ENCODE measurements around the gene ZNF181.
A peak's percentile ranks its signal among the peaks of the same experiment; 100 is the strongest.

The ZNF181 gene

GRCh38 chr19:34757441-34757840 lies 23.4 kb downstream of the ZNF181 start:
- H3K4me3 ChIP-seq (ENCODE audit: low read length) = no peak overlapping the region
- DNase-seq (ENCODE audit: low read depth) = no peak
- no peak for TF ChIP-seq CTCF (conservative IDR thresholded peaks at IDR 0.05; ENCODE audit: low read length)

GRCh38 chr19:34759218-34759917 lies 25.3 kb downstream of the ZNF181 start:
- no peak for TF ChIP-seq CTCF (conservative IDR thresholded peaks at IDR 0.05; ENCODE audit: low read length)
- no peak overlapping the region for H3K4me3 ChIP-seq (ENCODE audit: low read length)
- DNase-seq (ENCODE audit: low read depth) = no peak

GRCh38 chr19:34766386-34766785 lies 32.3 kb downstream of the ZNF181 start:
- DNase-seq (ENCODE audit: low read depth) = no peak

GRCh38 chr19:34767951-34768350 lies 33.9 kb downstream of the ZNF181 start:
- TF ChIP-seq CTCF (conservative IDR thresholded peaks at IDR 0.05; ENCODE audit: low read length) = no peak
- no peak for DNase-seq (ENCODE audit: low read depth)
- no peak overlapping the region for H3K4me3 ChIP-seq (ENCODE audit: low read length)

More at GRCh38 chr19:34766386-34766785, 32.3 kb downstream of the ZNF181 start:
- TF ChIP-seq CTCF (conservative IDR thresholded peaks at IDR 0.05; ENCODE audit: low read length) = no peak
- H3K4me3 ChIP-seq (ENCODE audit: low read length) = no peak overlapping the region

GRCh38 chr19:34772697-34773554 lies 38.9 kb downstream of the ZNF181 start, which contains the start of gene ZNF599:
Gene ZNF599, minus strand, starts transcription at chr19:34773215. Its CDS starts 374 bp downstream, at chr19:34772841.
- peak within 1 kb of the TSS; percentile 88 for H3K4me3 ChIP-seq (ENCODE audit: low read length)
- DNase-seq (ENCODE audit: low read depth) = peak; percentile 84
- no peak for TF ChIP-seq CTCF (conservative IDR thresholded peaks at IDR 0.05; ENCODE audit: low read length)

- H3K4me3 ChIP-seq (ENCODE audit: low read length) = peak overlapping the region; percentile 88
These were observed 39.5 kb downstream of the ZNF181 start for GRCh38 chr19:34773555-34773864.

More at GRCh38 chr19:34773555-34773864, 39.5 kb downstream of the ZNF181 start:
- no peak for DNase-seq (ENCODE audit: low read depth)
- no peak for TF ChIP-seq CTCF (conservative IDR thresholded peaks at IDR 0.05; ENCODE audit: low read length)

Measured in AG10803 (cell line).